ENCODE results near the gene MTMR3.
A peak's percentile ranks its signal among the peaks of the same experiment; 100 is the strongest.

DNA sequence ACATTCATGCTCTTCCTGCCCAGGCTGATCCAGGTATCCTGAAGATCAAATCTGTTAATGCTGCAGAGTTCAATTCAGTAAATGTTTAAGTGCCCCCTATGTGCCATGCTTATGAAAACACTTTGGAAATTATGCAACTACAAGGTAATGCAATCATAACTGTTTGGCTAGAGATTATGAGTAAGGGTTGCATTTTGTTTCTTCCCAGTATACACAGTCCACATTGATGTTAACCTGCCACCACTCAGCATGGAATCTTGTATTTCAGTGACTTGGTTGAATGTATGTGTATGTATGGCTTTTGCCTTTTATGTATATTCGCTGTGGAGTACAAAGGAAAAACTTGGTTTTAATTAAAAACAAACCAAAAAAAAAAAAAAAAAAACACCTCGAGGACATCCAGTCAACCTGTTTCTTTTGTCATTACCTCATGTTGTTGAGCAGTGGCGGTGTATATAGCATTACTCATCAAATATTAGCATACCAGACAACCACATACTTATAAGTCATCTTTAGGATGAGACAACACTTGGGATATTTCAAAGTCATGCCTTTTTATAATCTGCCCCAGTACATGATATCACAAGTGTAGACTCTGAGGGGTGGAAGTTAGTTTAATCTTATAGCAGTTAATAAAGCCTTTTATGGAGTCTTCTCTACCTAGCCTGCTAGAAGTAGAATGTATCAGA, 111.2 kb downstream of the MTMR3 start:
- TF ChIP-seq, protein P1, sequence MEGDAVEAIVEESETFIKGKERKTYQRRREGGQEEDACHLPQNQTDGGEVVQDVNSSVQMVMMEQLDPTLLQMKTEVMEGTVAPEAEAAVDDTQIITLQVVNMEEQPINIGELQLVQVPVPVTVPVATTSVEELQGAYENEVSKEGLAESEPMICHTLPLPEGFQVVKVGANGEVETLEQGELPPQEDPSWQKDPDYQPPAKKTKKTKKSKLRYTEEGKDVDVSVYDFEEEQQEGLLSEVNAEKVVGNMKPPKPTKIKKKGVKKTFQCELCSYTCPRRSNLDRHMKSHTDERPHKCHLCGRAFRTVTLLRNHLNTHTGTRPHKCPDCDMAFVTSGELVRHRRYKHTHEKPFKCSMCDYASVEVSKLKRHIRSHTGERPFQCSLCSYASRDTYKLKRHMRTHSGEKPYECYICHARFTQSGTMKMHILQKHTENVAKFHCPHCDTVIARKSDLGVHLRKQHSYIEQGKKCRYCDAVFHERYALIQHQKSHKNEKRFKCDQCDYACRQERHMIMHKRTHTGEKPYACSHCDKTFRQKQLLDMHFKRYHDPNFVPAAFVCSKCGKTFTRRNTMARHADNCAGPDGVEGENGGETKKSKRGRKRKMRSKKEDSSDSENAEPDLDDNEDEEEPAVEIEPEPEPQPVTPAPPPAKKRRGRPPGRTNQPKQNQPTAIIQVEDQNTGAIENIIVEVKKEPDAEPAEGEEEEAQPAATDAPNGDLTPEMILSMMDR (IDR thresholded peaks at IDR 0.05) = peak in 3 of 4 donors; percentile 33 to 45 (median 39)
- TF ChIP-seq POLR2A (IDR thresholded peaks at IDR 0.05) = no peak

All from right lobe of liver (tissue), 4 donors.